Activated CD4-positive, alpha-beta T cell treated with anti-CD3 and anti-CD28 coated beads, Interleukin-2, amount 50 U/mL, for 24 hours (primary cell): Measurements from ENCODE around the gene DYNC1H1.

Experiments
- DNase-seq, 2 donors: peaks; one replicate each; pipeline ENCODE4 v3.0.0-alpha.2; 2020; ENCODE audit warnings: low read depth in 1 of 2, low spot score in 1 of 2

Gene DYNC1H1

DNA sequence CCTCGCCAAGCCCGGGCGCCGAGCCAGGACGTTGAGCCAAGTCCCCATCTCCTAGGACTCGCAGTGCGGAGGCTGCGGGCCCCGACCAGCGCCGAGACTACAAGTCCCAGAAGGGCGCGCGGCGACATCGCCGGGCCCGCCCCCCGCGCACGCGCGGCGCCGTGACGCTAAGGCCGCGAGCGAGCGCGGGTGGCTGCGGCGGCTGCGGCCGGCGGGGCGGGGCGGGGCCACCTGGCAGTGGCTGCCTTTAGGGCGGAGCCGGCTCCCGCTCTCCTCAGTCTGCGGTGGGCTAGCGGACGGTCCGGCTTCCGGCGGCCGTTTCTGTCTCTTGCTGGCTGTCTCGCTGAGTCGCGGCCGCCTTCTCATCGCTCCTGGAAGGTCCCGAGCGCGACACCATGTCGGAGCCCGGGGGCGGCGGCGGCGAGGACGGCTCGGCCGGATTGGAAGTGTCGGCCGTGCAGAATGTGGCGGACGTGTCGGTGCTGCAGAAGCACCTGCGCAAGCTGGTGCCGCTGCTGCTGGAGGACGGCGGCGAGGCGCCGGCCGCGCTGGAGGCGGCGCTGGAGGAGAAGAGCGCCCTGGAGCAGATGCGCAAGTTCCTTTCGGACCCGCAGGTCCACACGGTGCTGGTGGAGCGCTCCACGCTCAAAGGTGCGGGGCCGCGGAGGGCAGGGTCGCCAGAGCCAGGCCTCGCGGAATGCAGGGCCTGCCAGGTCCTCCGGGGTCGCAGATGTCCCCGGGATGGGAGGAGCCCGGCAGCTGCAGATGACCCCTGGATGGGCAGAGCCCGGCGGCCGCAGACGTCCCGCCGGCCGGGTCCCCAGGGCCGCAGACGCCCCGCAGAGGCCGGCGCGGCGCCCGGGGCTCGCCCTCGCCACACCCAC, at the start of gene DYNC1H1:
DYNC1H1 (plus strand) TSS at position 277 of the 884 bp plus-strand sequence; CDS start at position 396, 119 bp downstream.
- DNase-seq = peak; percentile 63 to 78

DNA sequence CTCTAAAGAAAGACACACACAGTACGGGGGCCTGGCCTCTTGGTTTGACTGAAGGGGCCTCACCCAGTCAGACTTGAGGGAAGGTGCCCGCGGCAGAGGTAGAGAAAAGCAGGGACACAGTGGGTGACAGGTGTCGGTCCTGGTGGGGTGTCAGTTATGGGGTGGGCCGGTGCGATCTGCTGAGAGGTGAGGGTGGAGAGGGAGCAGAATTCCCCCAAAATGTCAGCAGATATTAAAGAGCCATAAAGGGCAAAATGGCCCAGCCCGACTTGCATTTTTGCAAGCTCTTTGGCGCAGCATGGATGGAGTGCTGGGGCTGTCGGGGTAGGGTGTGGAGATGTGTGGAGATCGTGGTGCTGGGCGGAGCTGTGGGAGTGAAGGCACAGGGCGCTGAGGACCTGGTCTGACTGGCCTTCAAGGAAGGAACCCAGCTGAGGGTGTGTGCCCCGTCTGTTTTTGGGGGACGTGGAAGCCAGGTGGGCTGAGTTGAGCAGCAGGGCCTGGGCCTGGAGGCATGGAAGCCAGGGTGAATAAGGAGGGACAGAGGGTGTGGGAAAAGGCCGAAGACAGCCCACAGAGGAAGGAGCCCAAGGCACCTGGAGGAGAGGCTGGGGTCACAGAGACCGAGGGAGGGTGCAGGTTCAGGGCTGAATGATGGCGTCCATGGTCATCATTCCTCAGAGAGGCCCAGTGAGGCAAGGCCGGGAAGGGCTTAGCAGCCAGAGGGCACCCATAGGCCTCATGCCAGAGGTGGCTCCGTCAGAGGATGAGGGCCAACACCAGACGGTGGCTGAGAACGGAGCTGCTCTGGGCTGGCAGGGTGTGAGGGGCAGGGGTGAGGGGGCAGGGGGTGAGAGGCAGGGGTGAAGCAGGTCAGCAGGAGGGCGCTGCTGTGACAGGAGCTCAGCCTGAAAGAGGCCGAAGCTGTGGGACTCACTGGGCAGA, 48.2 kb upstream of the DYNC1H1 start:
- DNase-seq = no peak

DNA sequence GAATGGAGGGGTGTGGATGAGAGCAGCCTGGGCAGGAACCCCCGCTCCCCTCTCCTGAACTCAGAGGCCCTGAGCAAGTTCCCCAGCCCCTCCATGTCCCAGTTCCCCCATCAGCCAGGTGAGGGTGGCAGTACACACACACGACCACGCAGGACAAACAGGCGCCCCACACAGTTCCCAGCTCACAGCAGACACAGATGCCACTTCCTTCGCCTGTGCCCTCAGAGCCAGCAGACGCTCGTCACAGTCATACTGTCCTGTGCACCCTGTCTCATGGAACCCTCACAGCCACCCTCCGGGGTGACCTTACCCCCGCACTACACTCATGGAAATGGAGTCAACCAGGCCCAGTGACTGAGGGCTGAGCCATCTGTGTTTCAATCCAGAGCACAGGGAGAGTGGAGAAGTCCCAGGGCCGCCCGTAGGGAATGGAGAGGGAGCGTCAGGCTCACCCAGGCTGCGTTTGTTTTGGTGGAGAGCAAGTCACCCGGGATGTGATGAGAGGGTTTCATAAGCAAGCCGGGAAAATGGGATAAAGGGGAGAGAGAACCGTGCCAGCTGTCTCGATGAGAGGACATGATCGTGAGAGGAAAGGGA, 47.5 kb upstream of the DYNC1H1 start:
- DNase-seq = no peak

DNA sequence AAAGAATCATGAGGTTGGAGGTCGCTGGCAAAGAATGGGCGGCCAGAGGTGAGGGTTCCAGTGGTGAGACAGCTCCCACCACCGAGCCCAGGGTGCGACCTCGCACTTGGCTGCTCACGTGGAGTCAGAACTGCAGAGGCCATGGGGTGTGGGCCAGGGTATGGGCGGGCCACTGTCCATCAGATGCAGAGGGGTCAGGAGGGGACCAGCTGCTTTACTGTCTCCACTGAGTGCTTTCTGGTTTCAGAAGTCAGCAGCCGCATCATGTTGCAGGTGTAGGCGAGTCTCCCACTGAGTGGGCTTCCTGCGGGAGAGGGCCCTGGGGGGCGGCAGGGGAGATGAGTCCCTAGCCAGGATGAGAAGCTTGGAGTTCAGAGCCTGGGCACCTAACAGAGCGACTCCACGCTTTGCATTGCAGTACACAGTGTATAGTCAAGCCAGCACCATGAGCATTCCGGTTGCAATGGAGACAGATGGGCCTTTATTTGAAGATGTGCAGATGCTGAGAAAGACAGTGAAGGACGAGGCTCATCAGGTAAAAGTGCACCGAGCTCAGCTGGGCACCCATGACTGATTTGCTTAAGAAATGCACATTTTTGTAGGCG, 46.9 kb upstream of the DYNC1H1 start:
- no peak for DNase-seq

- DNase-seq = no peak
These were observed 46.0 kb upstream of the DYNC1H1 start for GRCh38 chr14:101918065-101918989.

DNA sequence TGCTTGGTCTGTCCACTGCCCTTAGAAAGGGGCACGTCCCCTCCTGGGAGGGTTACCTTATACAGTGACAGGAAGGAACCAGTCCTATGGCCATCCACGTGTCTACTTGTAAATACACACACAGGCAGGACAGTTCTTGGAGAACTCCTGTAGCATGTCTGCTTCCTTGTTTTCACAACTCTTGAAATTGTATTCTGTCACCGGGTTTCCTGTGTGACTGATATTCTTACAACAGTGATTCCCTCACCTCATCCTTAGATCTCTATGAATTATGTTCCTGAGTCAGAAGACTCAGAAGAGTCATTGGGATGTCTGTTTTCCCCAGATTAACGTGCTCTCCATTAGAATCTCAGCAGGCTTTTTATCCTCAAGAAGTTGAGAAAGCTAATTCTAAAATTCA, 44.1 kb upstream of the DYNC1H1 start:
- DNase-seq = no peak

- DNase-seq = no peak
These were observed 41.5 kb upstream of the DYNC1H1 start for GRCh38 chr14:101922866-101923265.

GRCh38 chr14:101925152-101925551, 39.2 kb upstream of the DYNC1H1 start:
- no peak for DNase-seq

DNA sequence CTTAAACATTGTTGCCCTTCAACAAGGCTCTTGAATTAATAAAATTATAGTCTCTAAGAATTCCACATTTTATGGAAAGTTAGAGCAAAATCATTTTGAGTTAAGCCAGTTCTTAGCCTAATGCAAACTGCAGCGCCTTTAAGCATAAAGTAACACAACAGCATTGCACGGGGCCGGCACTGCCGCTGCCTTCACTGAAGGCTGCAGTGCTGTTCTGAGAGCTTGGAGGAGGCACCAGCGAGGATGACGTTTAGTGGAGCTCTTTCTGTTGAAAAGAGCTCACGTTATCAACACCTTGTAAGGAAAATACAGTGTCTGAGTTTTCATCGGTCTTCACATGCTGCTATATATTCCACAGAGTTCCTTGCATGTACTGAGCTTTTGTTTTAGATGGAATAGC, 38.3 kb upstream of the DYNC1H1 start:
- no peak for DNase-seq

DNA sequence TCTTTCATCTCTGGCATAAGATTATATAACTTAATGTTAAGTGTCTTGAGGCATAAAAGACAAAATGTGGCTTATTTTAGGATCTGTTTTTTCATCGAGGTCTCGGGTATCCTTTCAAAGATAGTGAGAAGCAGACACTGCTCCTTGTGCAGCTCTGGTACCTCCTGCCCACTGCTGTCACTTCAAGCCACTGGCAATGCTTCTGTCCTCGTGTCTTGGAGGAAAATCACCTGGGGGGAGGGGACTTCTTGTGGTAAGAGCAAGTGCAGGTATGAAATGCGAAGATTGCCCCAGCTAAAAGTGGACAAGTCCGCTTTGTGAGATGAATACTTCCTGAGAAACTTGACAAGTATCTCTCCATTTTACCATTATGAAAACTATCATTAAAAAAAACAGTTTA, 37.8 kb upstream of the DYNC1H1 start:
- DNase-seq = no peak

GRCh38 chr14:101927859-101928258, 36.5 kb upstream of the DYNC1H1 start:
- DNase-seq = no peak

- DNase-seq = no peak
These were observed 35.9 kb upstream of the DYNC1H1 start for GRCh38 chr14:101928415-101928841.

DNA sequence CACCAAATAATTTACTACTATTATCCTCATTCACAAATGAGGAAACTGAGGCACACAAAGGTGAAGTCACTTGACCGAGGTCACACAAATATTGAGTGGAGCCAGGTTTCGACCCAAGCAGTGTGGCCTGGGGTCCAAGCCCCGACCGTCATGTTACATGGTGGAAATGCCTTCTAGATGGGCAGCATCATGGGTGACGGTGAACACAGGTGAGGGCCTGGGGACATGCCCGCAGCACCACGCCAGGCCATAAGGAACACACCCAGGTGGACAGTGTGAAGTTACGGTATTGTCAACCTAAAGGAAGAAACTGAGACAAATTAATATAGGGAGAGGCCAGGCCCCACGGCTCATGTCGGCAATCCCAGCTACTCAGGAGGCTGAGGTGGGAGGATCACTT, 35.3 kb upstream of the DYNC1H1 start:
- no peak for DNase-seq

GRCh38 chr14:101929946-101930345, 34.4 kb upstream of the DYNC1H1 start:
- no peak for DNase-seq

GRCh38 chr14:101932673-101933072, 31.7 kb upstream of the DYNC1H1 start:
- no peak for DNase-seq

- no peak for DNase-seq
These were observed 31.2 kb upstream of the DYNC1H1 start for GRCh38 chr14:101933209-101933608.

DNA sequence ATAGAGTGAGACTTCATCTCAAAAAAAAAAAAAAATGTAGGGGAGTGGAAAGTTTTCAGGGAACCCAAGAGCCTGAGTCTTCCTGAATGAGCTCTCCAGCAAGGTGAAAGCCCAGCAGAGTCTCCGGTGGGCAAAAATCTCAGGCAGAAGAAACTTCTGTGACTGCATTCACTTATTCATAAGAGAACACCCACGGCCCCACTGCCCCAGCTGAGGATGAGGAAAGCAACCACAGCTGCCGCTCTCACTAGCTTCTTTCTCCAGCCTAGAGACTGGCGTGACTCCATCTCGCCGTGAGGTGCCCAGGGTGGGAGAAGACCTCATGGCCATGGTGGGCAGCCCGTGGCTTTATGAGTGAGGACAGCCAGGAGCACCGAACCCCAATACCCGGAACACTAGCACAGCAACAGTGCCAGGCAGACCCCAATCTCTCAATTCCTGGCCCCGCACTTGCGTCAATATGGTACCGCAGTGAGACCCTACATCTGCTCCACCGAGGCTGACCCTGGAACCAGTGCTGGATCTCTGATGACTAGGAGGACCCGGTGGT, 29.7 kb upstream of the DYNC1H1 start:
- no peak for DNase-seq

DNA sequence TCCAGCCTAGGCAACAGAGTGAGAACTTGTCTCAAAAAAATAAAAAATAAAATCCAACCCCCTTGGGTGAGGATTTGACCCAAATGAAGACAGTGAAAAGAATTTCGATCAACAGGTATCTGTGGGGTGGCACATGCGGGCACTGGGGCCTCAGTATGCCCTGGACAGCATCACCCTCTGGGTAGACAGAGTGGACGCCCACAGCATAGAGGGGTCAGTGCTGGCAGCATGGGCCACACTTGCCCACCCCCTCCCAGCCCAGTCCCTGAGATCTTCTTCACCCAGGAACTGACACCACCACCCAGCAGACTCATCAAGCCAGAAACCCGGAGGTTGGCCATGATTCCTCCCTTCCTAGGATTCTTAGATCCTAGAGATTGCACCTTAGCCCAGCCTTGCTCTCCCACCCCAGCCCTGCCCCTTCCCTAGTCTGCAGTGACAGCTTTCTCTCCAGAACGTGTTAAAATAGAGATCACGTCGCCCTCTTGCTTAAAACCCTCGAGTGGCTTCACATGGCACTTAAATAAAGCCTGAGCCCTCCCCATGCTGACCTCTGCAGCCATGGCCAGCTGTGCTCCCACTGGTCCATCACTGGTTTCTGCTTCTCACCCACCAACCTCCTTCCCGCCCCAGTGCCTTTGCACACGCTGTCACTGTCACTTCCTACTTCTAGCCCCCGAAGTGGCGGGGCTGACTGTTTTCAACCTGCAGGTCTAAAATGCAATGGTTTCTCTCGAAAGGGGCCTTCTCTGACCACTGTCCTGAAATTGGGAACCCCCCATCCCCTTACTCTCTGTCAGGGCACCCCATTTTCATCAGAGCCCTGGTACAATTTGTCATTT, 26.2 kb upstream of the DYNC1H1 start:
- no peak for DNase-seq

GRCh38 chr14:101939646-101940170, 24.7 kb upstream of the DYNC1H1 start:
- no peak for DNase-seq
